DOHH2 (cell line): ENCODE data around the gene TRIM37.
"Not testable (repeated sequence)": the region's sequence is repeated elsewhere in the genome, so short reads cannot be mapped to it uniquely, and the experiment has no call there.

Experiments used
- CTCF ChIP-seq: fragments of 200-600 bp; sonication (generic); IDR thresholded peaks from one replicate; pipeline ENCODE4 v1.5.1; 2014; ENCODE audit warnings: antibody characterized with exemption, mild to moderate bottlenecking, low read depth, low read length; ENCODE audit not compliant: poor library complexity, severe bottlenecking
- EZH2phosphoT487 ChIP-seq: fragments of 200-600 bp; sonication (generic); IDR thresholded peaks from 2 replicates; pipeline ENCODE4 v1.6.1; 2017; ENCODE audit warnings: borderline replicate concordance, mild to moderate bottlenecking, antibody characterized with exemption, low read length, moderate library complexity, mixed read lengths

GRCh38 chr17:58954358-58954757 is 152.3 kb downstream of the TRIM37 start:
- TF ChIP-seq CTCF, EZH2phosphoT487: not testable (repeated sequence)
